Suppressor macrophage treated with lipopolysaccharide for 1 hour (primary cell): Measurements from ENCODE around the gene COA8.

Experiments used
- DNase-seq, 3 donors: peaks; one replicate each; pipeline ENCODE4 v3.0.0-alpha.2; 2020 to 2022

COA8 gene

DNA sequence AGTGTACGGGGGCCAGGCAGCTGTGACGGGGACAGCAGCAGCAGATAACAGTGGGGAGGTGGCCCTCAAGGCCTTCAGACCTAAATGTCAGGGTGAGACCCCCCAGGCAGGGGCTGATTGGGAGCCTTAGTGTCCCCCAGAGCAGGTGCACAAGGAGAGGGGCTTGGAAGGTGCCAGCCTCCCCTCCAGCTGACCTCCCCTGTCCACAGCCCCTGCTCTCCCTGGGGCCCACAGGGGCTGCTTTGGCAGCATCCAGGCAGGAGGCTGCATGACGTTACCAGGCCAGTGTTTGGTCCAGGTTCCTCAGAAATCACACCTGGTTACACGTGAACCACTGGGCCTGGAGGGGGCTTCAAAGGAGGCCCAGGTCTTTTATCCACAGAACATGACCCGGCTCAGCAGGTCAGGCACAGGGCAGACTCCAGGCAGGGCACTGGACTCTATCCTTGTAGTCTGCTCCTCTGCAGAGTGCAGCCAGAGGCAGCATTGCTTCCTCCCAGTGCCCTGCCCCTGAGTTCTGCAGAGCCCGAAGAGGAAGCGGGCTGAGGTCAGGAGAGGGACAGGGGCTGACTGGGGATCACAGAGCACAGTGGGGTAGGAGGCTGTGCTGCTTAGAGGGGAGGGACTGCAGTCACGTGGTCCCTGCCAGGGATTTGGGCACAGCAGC is 36.4 kb upstream of the COA8 start:
- peak; percentile 59 to 77 (median 70) for DNase-seq

DNA sequence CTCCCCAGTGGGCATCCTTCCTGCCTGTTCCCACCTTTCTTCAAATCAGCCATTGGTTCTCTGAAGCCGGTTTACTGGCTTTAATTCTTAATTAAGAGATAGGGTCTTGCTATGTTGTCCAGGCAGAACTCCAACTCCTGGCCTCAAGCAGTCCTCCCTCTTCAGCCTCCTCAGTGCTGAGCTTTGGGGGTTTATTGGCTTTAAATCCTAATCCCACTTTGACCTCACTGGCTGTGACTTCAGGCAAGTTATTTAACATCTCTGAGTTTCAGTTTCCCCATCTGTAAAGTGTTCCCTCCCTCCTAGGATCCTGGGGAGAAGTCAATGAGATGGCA is 35.9 kb upstream of the COA8 start:
- DNase-seq = peak in 1 of 3 donors; percentile 41

DNA sequence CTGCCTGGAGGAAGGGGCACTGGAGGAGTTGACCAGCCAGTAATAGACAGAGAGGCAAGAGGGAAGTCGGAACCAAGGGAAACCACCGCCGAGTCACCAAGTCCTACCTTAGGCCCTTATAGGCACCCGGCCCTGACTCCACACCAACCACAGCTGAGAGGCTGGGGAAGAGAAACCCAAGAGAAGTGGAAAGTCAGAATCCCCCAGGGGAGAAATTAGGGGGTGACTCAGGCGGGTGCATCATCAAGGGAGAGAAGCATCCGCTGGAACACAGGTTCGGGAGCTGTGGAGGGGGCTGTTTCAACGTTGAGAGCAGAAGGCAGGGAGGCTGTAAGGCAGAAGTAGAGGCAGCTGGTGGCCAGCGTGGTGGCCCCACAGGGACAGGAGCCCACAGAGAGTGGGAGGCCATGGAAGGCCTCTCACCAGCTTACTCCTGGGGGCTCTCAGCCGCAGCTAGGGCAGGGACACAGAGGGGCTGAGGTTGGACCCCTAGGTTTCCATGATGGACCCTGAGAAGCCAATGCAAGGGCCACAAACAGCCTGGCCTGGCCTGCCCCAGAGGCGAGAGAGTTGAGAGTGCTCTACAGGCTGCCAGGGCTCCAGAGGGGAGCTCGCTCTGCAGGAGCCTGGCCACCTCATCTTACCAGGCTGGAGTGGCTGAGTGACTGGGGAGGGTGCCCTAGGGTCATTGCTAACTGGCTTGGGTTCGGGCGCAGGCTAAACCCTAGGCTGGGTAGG is 35.2 kb upstream of the COA8 start:
- peak; percentile 92 to 95 (median 93) for DNase-seq

- DNase-seq = no peak
Measured at GRCh38 chr14:103528146-103528586, 34.6 kb upstream of the COA8 start.

DNA sequence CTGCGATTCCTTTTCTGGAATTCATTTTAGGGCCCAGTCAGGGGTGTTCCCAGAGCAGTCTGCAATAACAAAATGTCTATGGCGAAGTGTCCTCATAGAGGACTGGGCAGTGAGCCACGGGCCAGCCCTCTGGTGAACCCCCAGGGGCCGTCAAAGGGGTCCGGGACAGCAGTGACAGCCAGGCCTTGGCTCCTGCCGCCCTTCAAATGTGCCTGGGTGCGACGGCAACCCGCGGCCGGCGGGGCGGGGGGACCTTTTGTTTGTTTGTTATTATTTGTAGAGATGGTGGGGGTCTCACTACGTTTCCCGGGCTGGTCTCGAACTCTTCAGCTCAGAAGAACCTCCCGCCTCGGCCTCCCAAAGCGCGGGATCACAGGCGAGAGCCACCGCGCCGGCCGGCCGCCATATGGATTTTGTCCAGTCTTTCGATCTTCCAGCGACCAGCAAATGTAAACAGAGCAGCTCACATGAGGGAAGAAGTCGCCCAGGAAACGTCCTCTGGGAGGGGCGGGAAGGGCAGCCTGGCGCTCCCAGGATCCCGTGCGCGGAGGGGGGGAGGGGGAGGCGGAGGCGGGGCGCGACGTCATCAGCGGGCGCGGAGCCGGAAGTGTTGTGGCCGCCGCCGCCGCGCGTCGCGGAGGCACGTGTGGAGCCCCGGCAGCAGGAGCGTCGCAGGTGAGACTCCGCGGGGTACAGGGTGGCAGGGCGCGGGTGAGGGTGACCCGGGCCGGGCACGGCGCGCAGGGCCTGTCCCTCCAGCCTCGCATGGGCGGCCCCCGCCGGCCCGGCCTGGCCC is 34.0 kb upstream of the COA8 start, which contains the start of gene TRMT61A:
Gene TRMT61A (plus strand): TSS at position 610 of the 796 bp plus-strand sequence. CDS start 783 bp downstream, outside the sequence.
- peak; percentile 91 to 96 (median 93) for DNase-seq

- peak in 1 of 3 donors; percentile 52 for DNase-seq
Measured at GRCh38 chr14:103529383-103530365, 33.1 kb upstream of the COA8 start.

- DNase-seq = peak in 1 of 3 donors; percentile 29
Measured at GRCh38 chr14:103530390-103530789, 32.4 kb upstream of the COA8 start.

- no peak for DNase-seq
Measured at GRCh38 chr14:103530831-103531230, 31.9 kb upstream of the COA8 start.

DNA sequence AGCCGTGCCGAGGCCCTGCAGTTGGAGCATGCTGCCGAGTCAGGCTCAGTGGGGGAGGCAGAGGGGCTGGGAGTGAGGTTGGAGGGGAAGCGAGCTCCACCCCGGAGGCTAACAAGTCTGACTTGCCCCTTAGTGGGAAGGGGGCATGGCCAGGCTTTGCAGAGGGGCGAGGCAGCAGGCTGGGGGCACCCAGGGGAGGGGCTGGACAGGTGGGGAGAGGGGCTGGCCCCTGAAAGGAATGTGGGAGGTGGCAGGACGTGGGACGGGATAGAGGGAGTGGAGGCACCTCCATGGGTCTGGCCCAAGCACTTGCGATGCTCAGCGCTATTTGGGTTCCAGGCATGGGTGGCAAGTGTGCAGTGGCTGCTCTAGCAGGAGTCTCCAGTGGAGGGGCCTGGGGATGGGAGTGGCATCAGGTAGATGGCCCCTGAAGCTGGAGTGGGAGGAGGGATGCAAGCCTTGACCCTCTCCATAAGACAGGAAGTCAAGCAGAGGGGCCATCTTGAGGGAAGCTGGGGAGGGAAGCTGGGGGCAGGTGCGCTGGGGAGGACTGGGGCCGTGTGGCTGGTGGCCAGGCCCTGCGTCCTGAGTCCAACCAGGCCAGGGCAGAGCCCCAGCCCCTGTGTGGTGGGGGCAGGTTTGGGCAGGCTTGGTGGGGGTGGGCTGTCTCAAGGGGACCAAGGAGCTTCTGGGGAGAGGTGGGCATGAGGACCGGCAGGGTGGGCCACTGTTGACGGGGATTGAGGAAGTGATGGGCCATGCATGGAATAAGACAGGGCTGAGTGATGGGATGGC is 31.1 kb upstream of the COA8 start:
- DNase-seq = no peak

- no peak for DNase-seq
Measured at GRCh38 chr14:103532216-103533136, 30.3 kb upstream of the COA8 start.

DNA sequence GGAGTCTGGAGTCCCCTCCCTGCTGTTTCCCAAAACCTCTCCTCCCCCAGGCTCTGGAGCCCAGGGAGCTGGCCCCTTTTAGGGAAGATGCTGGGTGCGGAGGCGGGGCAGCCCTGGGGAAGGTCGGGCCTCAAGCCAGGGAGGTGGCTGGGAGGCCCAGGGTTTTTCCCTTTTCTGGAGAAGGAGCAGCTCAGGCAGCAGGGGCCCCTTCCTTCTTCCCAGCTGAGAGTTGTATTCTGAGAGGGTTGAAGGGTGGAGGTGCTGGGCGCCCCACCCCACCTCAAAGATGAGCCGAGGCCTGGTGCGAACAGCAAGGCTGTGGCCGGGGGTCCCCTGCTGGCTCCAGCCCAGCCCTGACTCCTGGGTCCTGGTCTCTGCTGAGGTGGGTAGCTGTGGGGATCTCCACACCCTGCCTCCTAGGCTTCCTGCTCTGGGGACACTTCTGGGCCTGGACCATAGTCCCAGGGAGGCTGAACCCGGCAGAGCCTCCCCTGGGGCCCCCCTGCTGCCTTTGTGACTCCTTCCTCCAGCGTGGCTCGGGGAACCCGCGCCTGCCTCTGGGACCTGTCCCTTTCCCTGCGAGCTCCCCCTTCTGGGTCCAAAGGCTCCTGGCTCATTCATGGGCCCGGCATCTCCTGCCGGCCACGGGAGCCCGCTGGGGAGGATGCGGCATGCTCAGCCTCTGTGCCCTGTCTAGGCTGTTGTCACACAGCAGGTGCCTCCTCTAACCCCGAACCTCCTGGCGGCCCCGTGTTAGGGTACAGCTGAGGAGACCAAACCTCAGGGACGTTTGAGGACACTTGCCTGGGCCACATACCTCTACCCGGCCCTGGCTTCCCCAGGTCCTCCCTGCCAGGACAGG is 29.4 kb upstream of the COA8 start:
- peak; percentile 62 to 86 (median 72) for DNase-seq

GRCh38 chr14:103533999-103534575 is 28.7 kb upstream of the COA8 start:
- DNase-seq = no peak

DNA sequence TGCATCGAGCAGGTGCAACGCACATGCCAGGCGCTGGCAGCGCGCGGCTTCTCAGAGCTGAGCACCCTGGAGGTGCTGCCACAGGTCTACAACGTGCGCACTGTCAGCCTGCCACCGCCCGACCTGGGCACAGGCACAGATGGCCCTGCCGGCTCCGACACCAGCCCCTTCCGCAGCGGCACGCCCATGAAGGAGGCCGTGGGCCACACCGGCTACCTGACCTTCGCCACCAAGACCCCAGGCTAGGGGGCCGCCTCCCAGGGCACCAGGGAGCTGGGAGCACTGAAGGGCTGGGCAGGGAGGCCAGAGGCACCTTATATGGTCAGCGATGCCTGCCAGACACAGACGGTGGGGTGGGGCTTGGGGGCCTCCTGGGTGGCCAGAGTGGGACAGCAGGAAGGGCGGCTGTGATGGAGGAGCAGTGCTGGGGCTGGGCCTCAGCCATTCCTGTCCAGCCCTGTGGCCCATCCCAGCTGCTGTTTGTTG is 28.1 kb upstream of the COA8 start:
- no peak for DNase-seq

GRCh38 chr14:103535081-103535890 is 27.5 kb upstream of the COA8 start:
- no peak for DNase-seq

GRCh38 chr14:103535891-103536565 is 26.7 kb upstream of the COA8 start:
- DNase-seq = no peak

DNA sequence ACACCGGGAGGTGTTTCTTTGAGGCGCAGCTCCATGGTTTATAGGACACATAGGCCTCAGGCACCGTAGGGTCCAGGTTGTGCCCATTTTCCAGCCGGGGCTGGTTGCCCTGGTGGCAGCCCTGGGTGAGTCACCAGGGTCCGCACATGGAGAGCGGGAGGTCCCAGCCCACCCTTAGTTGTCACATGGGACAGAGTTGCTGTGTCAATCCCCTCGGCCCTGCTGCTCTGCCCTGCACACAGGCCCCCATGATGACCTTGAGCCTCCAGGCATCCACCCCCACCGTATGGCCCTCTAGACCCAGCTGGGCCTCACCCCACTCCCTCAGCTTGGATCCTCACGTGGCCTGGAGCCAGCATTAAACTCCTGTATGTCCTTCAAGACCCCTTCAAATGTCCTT is 26.1 kb upstream of the COA8 start:
- DNase-seq = no peak
